Progenitor cell of endocrine pancreas (in vitro differentiated cells): ENCODE measurements around the gene RAC3. TPM values are rescaled to one million over a fixed set of nuclear protein-coding genes. Genes with fewer than 3 reads are reported as not detected.

ENCODE experiments used
- DNase-seq: peaks from one replicate; pipeline ENCODE4 v3.0.0; 2021; ENCODE audit warnings: low spot score; ENCODE audit not compliant: unreplicated experiment
- H3K27ac Mint-ChIP-seq: 2 replicates; pipeline ENCODE4 v1.8.0; 2021; ENCODE audit warnings: mild to moderate bottlenecking, moderate library complexity, mixed read lengths
- H3K27me3 Mint-ChIP-seq: 2 replicates; pipeline ENCODE4 v1.8.0; 2021; ENCODE audit warnings: mixed read lengths
- H3K36me3 Mint-ChIP-seq: 2 replicates; pipeline ENCODE4 v1.8.0; 2022; ENCODE audit warnings: mixed read lengths; ENCODE audit not compliant: insufficient read depth
- H3K4me1 Mint-ChIP-seq: 2 replicates; pipeline ENCODE4 v1.8.0; 2021; ENCODE audit warnings: low read depth, mixed read lengths
- H3K4me3 Mint-ChIP-seq: 2 replicates; pipeline ENCODE4 v1.8.0; 2021; ENCODE audit warnings: low read depth, mild to moderate bottlenecking, moderate library complexity, mixed read lengths
- H3K9me3 Mint-ChIP-seq: 2 replicates; pipeline ENCODE4 v1.8.0; 2021; ENCODE audit warnings: low read depth, mixed read lengths
- long read RNA-seq: library from polyadenylated mRNA; unstranded; transcript quantifications from one replicate; pipeline ENCODE4 v2.0.0, GENCODE V29; 2020
- total RNA-seq: library from RNA; stranded (reverse); gene quantifications from 2 replicates; pipeline ENCODE4 v1.2.1, GENCODE V29; 2021
- TF ChIP-seq, protein P1 (sequence below): fragments of 200-600 bp; sonication (generic); IDR thresholded peaks from one replicate; pipeline ENCODE4 v1.5.0; 2021; ENCODE audit warnings: antibody characterized with exemption, mild to moderate bottlenecking; ENCODE audit not compliant: unreplicated experiment

RAC3 gene
- total RNA-seq: 25.2 and 26.2 TPM in 2 replicates
- long read RNA-seq: 0 reads

DNA sequence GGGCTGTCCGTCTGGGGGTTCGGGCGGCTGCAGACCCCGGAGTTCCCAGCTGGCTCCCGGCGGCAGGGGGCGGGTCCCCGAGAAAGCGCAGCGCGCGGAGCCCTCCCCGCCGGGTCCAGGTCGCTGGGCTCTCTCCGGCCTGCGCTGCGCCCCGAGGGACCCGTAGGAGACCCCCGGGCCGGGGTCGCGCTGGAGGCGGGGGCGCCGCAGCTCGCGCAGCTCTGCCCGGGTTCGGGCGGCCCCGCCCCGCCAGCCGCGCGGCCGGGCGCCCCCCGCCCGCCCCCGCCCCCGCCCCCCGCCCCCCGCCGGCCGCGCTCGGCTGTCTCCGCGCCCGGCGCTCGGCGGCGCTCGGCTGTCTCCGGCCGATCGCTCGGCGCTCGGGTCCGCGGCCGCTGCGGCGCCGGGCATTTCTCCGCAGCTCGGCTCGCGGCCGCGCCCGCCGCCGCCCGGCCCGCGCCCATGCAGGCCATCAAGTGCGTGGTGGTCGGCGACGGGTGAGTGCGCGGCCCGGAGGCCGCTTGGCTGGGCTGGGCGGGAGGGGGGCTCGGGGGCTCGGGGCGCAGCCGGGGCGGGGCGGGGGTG, at the start of gene RAC3:
TSS of gene RAC3 (plus strand) at position 376 of the 582 bp plus-strand sequence. CDS start at position 460, 84 bp downstream.
- Mint-ChIP-seq H3K36me3 (peaks cover 14% of the 10 kb centered on the region), H3K27ac (peak within 1 kb of the TSS; percentile 52), H3K4me1 (peaks cover 1% of the 10 kb centered on the region), H3K9me3 (no peaks in the 10 kb centered on the region), H3K4me3 (peak within 1 kb of the TSS; percentile 73), H3K27me3 (peaks cover 8% of the 10 kb centered on the region)
- no peak for DNase-seq
- TF ChIP-seq, protein P1, sequence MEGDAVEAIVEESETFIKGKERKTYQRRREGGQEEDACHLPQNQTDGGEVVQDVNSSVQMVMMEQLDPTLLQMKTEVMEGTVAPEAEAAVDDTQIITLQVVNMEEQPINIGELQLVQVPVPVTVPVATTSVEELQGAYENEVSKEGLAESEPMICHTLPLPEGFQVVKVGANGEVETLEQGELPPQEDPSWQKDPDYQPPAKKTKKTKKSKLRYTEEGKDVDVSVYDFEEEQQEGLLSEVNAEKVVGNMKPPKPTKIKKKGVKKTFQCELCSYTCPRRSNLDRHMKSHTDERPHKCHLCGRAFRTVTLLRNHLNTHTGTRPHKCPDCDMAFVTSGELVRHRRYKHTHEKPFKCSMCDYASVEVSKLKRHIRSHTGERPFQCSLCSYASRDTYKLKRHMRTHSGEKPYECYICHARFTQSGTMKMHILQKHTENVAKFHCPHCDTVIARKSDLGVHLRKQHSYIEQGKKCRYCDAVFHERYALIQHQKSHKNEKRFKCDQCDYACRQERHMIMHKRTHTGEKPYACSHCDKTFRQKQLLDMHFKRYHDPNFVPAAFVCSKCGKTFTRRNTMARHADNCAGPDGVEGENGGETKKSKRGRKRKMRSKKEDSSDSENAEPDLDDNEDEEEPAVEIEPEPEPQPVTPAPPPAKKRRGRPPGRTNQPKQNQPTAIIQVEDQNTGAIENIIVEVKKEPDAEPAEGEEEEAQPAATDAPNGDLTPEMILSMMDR: no peak

DNA sequence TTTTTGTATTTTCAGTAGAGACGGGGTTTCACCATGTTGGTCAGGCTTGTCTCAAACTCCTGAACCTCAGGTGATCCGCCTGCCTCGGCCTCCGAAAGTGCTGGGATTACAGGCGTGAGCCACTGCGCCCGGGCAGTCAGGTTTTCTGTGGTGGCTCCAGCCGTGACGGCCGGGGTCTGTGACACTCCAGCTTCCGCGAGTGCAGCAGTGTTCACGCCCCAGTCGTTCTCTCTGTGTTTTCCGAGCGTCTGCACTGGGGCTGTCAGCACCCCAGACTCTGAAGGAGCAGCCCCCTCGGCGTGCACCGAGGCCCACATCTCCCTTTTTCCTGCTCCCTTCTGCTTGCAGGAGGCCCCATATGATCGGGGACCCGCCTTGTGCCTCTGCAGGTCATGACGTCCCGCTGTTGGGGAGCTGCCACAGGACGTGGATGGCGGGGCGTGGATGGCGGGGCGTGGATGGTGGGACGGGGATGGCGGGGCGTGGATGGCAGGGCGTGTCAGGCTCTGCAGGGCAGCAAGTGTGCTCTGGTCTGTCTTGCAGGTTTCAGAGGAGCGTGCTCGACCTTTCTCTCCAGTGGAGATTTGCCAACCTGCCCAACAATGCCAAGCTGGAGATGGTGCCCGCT, 48.4 kb upstream of the RAC3 start:
- Mint-ChIP-seq H3K4me1 (peaks cover 2% of the 10 kb centered on the region), H3K4me3 (no peak overlapping the region), H3K27me3 (no peaks in the 10 kb centered on the region), H3K9me3 (no peaks in the 10 kb centered on the region), H3K27ac (no peak overlapping the region), H3K36me3 (peaks cover 6% of the 10 kb centered on the region)
- TF ChIP-seq, protein P1: no peak
- no peak for DNase-seq

DNA sequence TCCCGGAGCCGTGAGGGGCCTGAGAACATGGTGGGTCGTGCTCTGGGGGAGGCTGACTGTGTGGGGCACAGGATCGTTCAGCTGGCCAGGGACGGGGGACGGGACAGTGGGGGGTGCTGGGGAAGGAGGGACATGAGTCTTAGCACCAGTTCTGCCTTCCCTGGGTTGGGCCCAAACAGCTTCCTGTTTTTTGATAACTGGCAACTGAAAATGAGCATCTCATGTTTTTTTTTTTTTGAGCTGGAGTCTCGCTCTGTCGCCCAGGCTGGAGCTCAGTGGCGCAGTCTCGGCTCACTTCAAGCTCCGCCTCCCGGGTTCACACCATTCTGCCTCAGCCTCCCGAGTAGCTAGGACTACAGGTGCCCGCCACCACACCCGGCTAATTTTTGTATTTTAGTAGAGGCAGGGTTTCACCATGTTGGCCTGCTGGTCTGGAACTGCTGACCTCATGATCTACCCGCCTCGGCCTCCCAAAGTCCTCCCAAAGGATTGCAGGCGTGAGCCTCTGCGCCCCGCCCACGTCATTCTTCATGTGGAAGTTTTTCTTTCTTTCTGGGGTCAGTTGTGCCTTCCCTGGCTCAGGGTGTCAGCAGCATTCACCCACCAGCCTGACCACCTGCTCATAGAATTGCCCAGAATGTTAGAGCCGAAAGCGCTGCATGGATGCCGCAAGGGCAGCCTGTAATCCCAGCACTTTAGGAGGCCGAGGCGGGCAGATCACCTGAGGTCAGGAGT, 47.7 kb upstream of the RAC3 start:
- Mint-ChIP-seq H3K4me1 (no peaks in the 10 kb centered on the region), H3K27ac (no peak overlapping the region), H3K4me3 (no peak overlapping the region), H3K36me3 (peaks cover 6% of the 10 kb centered on the region), H3K9me3 (no peaks in the 10 kb centered on the region), H3K27me3 (no peaks in the 10 kb centered on the region)
- TF ChIP-seq, protein P1: no peak
- DNase-seq: no peak

DNA sequence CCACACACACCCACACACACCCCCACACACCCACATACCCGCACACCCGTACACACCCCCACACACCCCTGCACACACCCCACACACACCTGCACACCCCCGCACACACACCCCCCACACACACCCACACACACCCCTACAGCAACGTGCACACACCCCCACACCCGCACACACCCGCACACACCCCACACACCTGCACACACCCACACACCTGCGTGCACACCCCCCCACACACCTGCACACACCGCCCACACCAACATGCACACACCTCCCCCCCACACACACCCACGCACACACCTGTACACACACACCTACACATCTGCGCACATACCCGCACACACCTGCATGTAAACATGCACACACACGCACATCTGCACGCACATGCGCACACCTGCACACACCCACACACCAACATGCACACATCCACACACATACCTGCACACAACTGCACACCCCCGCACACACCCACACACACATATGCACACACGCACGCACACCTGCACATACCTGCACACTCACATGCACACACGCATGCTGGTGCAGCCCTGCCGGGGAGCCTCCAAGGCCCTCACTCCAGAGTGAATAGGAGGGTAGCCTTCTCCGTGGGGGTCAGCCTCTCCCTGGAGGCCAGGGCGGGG, 46.6 kb upstream of the RAC3 start:
- DNase-seq: no peak
- H3K4me1 Mint-ChIP-seq: no peaks in the 10 kb centered on the region
- TF ChIP-seq, protein P1: no peak
- H3K27me3 Mint-ChIP-seq: no peaks in the 10 kb centered on the region
- peaks cover 6% of the 10 kb centered on the region for H3K36me3 Mint-ChIP-seq
- H3K4me3 Mint-ChIP-seq: no peak overlapping the region
- H3K9me3 Mint-ChIP-seq: no peaks in the 10 kb centered on the region
- peak overlapping the region; percentile 25 for H3K27ac Mint-ChIP-seq

DNA sequence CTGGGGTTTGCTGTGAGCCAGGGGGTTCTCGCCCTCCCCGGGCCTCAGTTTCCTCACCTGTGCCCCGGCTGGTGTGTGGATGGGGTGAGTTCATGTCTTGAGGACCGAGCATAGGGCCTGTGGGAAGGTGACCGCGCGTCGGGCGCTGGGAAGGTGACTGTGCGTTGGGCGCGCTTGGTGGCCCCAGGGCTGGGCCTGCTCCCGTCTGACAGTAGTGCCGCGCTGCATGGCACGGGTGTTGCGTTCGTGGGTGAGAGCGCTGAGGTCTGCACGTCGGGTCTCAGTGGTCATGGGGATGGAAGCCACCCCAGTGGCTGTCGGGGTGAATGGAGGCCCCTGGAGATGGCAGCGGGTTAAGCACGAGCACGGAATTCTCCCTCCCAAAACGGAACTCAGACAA, 44.9 kb upstream of the RAC3 start:
- no peak overlapping the region for H3K27ac Mint-ChIP-seq

More for the DNA sequence above, 44.9 kb upstream of the RAC3 start:
- DNase-seq: no peak
- no peak overlapping the region for H3K4me3 Mint-ChIP-seq
- no peaks in the 10 kb centered on the region for H3K9me3 Mint-ChIP-seq
- H3K4me1 Mint-ChIP-seq: no peaks in the 10 kb centered on the region
- peaks cover 10% of the 10 kb centered on the region for H3K36me3 Mint-ChIP-seq
- TF ChIP-seq, protein P1: no peak
- no peaks in the 10 kb centered on the region for H3K27me3 Mint-ChIP-seq
